ENCODE measurements around the gene TSC22D3. TPM values are rescaled to one million over a fixed set of nuclear protein-coding genes. Genes with fewer than 3 reads are reported as not detected.

The TSC22D3 gene
- total and polyA plus RNA-seq, 2 donors (not counting 1 experiment from before 2014, with no cell fraction given), result 447 to 3,050 TPM

- ChIA-PET CTCF (no interaction called here), POLR2A (no interaction called here)
- peaks cover 48% of the 10 kb centered on the region for H3K4me1 Mint-ChIP-seq
Measured at GRCh38 chrX:107682256-107682655, 93.3 kb downstream of the TSC22D3 start.

More at GRCh38 chrX:107682256-107682655, 93.3 kb downstream of the TSC22D3 start:
- H3K36me3 ChIP-seq (replicated peaks in 1 of 2; ENCODE audit: control extremely low read depth in 1 of 2, control insufficient read depth in 1 of 2, extremely low read depth in 1 of 2, insufficient read depth in 2 of 2, low read length in 1 of 2), result no peaks in the 10 kb centered on the region
- H4K20me1 ChIP-seq (ENCODE audit: control insufficient read depth, insufficient read depth, low read length, poor library complexity, severe bottlenecking), result no peaks in the 10 kb centered on the region
- no peaks in the 10 kb centered on the region for H3K9me3 ChIP-seq (ENCODE audit: control extremely low read depth in 1 of 3, control insufficient read depth in 2 of 3, insufficient read depth in 1 of 3, low read length in 2 of 3)
- no peak overlapping the region for H3K9ac ChIP-seq (ENCODE audit: low read length)
- WGBS (ENCODE audit: insufficient coverage), result no CpG with 5 or more reads among the region's 3 CpGs
- peaks cover 2% of the 10 kb centered on the region for H3K79me2 ChIP-seq (ENCODE audit: control insufficient read depth, insufficient read depth, low read length)
- no peaks in the 10 kb centered on the region for H3K27me3 ChIP-seq (replicated peaks in 1 of 4; ENCODE audit: control extremely low read depth in 1 of 4, control insufficient read depth in 3 of 4, insufficient read depth in 4 of 4, low read length in 3 of 4)
- TF ChIP-seq EZH2 (IDR thresholded peaks at IDR 0.05; ENCODE audit: borderline replicate concordance, insufficient read depth, low read depth, low read length, poor library complexity, severe bottlenecking) (no peak), CTCF (IDR thresholded peaks at IDR 0.05) (no peak)
- DNase-seq (no peak), ATAC-seq (ENCODE audit: low read depth) (no peak)
- H3K9me3 Mint-ChIP-seq (ENCODE audit: insufficient read depth), result no peaks in the 10 kb centered on the region
- no peak overlapping the region for H3K27ac ChIP-seq (ENCODE audit: low read length in 2 of 2)
- H3K27me3 Mint-ChIP-seq, result no peaks in the 10 kb centered on the region
- intact Hi-C loops (cut with micrococcal nuclease), result loop anchor here (2.0 kb wide), 1 partner anchor 19 kb away; no protein-coding TSS in a partner anchor
- no peak overlapping the region for H3K27ac Mint-ChIP-seq
- no peak overlapping the region for H3K4me2 ChIP-seq (replicated peaks; ENCODE audit: low read depth, low read length, poor library complexity, severe bottlenecking)
- H2AFZ ChIP-seq (ENCODE audit: insufficient read depth, low read depth, low read length, poor library complexity, severe bottlenecking), result no peak overlapping the region
- H3K4me3 ChIP-seq (ENCODE audit: control extremely low read depth in 1 of 5, extremely low read depth in 1 of 5, insufficient read depth in 1 of 5, low read depth in 2 of 5, low read length in 4 of 5), result no peak overlapping the region
- H3K4me1 ChIP-seq (ENCODE audit: control insufficient read depth in 2 of 2, insufficient read depth in 2 of 2, low read length in 2 of 2), result peaks cover 31 to 40% of the 10 kb centered on the region in 2 donors
- no peak overlapping the region for H3K4me3 Mint-ChIP-seq
